Measurements from ENCODE around the gene GPATCH1. TPM values are rescaled to one million over a fixed set of nuclear protein-coding genes. Genes with fewer than 3 reads are reported as not detected.
A peak's percentile ranks its signal among the peaks of the same experiment; 100 is the strongest.
"Not testable (repeated sequence)": the region's sequence is repeated elsewhere in the genome, so short reads cannot be mapped to it uniquely, and the experiment has no call there.

The GPATCH1 gene
- polyA plus RNA-seq, 4 donors: 4.6 to 12.5 (median 9.1) TPM

- no peak for DNase-seq
- Histone ChIP-seq H3K4me1 (ENCODE audit: control insufficient read depth in 3 of 3, insufficient read depth in 2 of 3, low read depth in 1 of 3, low read length in 2 of 3) (no peaks in the 10 kb centered on the region), H3K4me3 (ENCODE audit: low read depth in 1 of 3, low read length in 3 of 3) (no peak overlapping the region), H3K27ac (ENCODE audit: low read depth in 1 of 3, low read length in 2 of 3) (no peak overlapping the region), H3K36me3 (ENCODE audit: control insufficient read depth in 3 of 3, insufficient read depth in 2 of 3, low read depth in 1 of 3, low read length in 3 of 3) (no peaks in the 10 kb centered on the region), H3K27me3 (ENCODE audit: control insufficient read depth in 3 of 3, insufficient read depth in 3 of 3, low read length in 3 of 3) (no peaks in the 10 kb centered on the region), H3K9me3 (ENCODE audit: control insufficient read depth in 2 of 2, insufficient read depth in 1 of 2, low read depth in 1 of 2, low read length in 1 of 2) (peaks cover 0 to 5% of the 10 kb centered on the region in 2 donors)
- FAIRE-seq: no peak
- WGBS, 3 donors: 89 to 91% (median 89%) methylated on average over 6 of the region's 6 CpGs
Observed at GRCh38 chr19:33163481-33163880, 82.5 kb downstream of the GPATCH1 start.

DNA sequence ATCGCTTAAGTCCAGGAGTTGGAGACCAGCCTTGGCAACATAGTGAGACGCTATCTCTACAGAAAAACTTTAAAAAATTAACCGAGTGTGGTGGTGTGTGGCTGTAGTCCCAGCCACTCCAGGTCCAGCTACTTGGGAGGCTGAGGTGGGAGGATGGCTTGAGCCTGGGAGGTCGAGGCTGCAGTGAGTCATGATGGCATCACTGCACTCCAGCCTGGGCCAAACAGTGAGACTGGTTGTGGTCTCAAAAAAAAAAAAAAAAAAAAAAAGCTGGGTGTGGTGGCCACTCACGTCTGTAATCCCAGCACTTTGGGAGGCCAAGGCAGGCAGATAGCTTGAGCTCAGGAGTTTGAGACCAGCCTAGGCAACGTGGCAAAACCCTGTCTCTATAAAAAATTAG lies 85.1 kb downstream of the GPATCH1 start:
- not testable (repeated sequence) for H3K36me3 ChIP-seq (ENCODE audit: control insufficient read depth in 3 of 3, insufficient read depth in 2 of 3, low read depth in 1 of 3, low read length in 3 of 3); H3K27ac ChIP-seq (ENCODE audit: low read depth in 1 of 3, low read length in 2 of 3); DNase-seq; H3K27me3 ChIP-seq (ENCODE audit: control insufficient read depth in 3 of 3, insufficient read depth in 3 of 3, low read length in 3 of 3); FAIRE-seq; H3K4me3 ChIP-seq (ENCODE audit: low read depth in 1 of 3, low read length in 3 of 3); H3K4me1 ChIP-seq (ENCODE audit: control insufficient read depth in 3 of 3, insufficient read depth in 2 of 3, low read depth in 1 of 3, low read length in 2 of 3); H3K9me3 ChIP-seq (ENCODE audit: control insufficient read depth in 2 of 2, insufficient read depth in 1 of 2, low read depth in 1 of 2, low read length in 1 of 2)
- whole genome bisulfite sequencing, 3 donors: 59 to 75% (median 69%) methylated on average over 6 of the region's 6 CpGs

- H3K36me3 ChIP-seq (ENCODE audit: control insufficient read depth in 3 of 3, insufficient read depth in 2 of 3, low read depth in 1 of 3, low read length in 3 of 3): no peaks in the 10 kb centered on the region
- no peak overlapping the region for H3K27ac ChIP-seq (ENCODE audit: low read depth in 1 of 3, low read length in 2 of 3)
- H3K4me1 ChIP-seq (ENCODE audit: control insufficient read depth in 3 of 3, insufficient read depth in 2 of 3, low read depth in 1 of 3, low read length in 2 of 3): no peaks in the 10 kb centered on the region
- FAIRE-seq (no peak), DNase-seq (no peak)
- no peak overlapping the region for H3K4me3 ChIP-seq (ENCODE audit: low read depth in 1 of 3, low read length in 3 of 3)
- H3K9me3 ChIP-seq (ENCODE audit: control insufficient read depth in 2 of 2, insufficient read depth in 1 of 2, low read depth in 1 of 2, low read length in 1 of 2): peaks cover 0 to 5% of the 10 kb centered on the region in 2 donors
- WGBS, 3 donors: 94 to 100% (median 100%) methylated on average over 1 of the region's 1 CpG
- no peaks in the 10 kb centered on the region for H3K27me3 ChIP-seq (ENCODE audit: control insufficient read depth in 3 of 3, insufficient read depth in 3 of 3, low read length in 3 of 3)
Observed at GRCh38 chr19:33167438-33167837, 86.5 kb downstream of the GPATCH1 start.

DNA sequence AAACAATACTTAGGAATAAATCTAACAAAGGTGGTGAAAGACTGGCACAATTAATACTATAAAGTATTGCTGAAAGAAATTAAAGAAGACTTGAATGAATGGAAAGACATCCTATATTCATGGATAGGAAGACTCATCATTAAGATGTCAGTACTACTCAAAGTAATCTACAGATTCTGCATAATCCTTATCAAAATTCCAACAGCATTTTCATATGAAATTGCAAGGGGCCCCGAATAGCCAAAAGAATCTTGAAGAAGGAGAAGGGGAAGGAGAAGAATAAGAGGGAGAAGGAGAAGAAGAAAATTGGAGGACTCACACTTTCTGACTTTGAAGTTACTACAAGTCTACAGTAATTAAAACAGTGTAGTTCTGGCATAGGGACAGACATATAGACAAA lies 87.5 kb downstream of the GPATCH1 start:
- DNase-seq (no peak), FAIRE-seq (no peak)
- Histone ChIP-seq H3K27me3 (ENCODE audit: control insufficient read depth in 3 of 3, insufficient read depth in 3 of 3, low read length in 3 of 3) (no peaks in the 10 kb centered on the region), H3K4me1 (ENCODE audit: control insufficient read depth in 3 of 3, insufficient read depth in 2 of 3, low read depth in 1 of 3, low read length in 2 of 3) (no peaks in the 10 kb centered on the region), H3K27ac (ENCODE audit: low read depth in 1 of 3, low read length in 2 of 3) (no peak overlapping the region), H3K36me3 (ENCODE audit: control insufficient read depth in 3 of 3, insufficient read depth in 2 of 3, low read depth in 1 of 3, low read length in 3 of 3) (no peaks in the 10 kb centered on the region), H3K9me3 (ENCODE audit: control insufficient read depth in 2 of 2, insufficient read depth in 1 of 2, low read depth in 1 of 2, low read length in 1 of 2) (peaks cover 0 to 5% of the 10 kb centered on the region in 2 donors), H3K4me3 (ENCODE audit: low read depth in 1 of 3, low read length in 3 of 3) (no peak overlapping the region)
- 95 to 96% (median 95%) methylated on average over 1 of the region's 1 CpG for WGBS, 3 donors

DNA sequence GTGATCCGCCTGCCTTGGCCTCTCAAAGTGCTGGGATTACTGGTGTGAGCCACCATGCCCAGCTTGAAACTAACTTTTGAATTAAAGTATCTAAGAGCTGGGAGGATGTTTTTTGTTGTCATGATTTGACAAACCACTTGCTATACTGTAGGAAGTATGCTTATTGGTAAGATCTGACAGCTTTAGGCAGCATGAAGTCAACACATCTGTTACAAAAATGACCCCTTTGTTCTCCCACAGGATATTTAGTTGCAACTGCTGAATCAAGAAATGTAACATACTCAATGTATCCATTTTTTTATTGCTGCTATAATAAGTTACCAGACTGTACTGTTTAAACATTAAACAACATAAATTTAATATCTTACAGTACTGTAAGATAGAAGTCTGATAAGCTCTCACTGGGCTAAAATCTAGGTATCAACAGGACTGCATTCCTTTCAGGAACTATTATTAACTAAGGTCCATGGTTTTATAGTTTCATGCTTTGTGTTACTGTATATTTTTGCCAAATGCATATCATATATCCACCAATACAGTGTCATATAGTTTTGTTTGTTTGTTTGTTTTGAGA lies 90.3 kb downstream of the GPATCH1 start:
- peak; percentile 49 for FAIRE-seq

GRCh38 chr19:33171916-33172359 lies 91.0 kb downstream of the GPATCH1 start:
- H3K36me3 ChIP-seq (ENCODE audit: control insufficient read depth in 3 of 3, insufficient read depth in 2 of 3, low read depth in 1 of 3, low read length in 3 of 3): no peaks in the 10 kb centered on the region
- WGBS, 3 donors: 64 to 78% (median 76%) methylated on average over 6 of the region's 6 CpGs
- FAIRE-seq (no peak), DNase-seq (no peak)
- no peak overlapping the region for H3K27ac ChIP-seq (ENCODE audit: low read depth in 1 of 3, low read length in 2 of 3)
- H3K27me3 ChIP-seq (ENCODE audit: control insufficient read depth in 3 of 3, insufficient read depth in 3 of 3, low read length in 3 of 3): no peaks in the 10 kb centered on the region
- H3K9me3 ChIP-seq (ENCODE audit: control insufficient read depth in 2 of 2, insufficient read depth in 1 of 2, low read depth in 1 of 2, low read length in 1 of 2): peaks cover 0 to 3% of the 10 kb centered on the region in 2 donors
- no peak overlapping the region for H3K4me3 ChIP-seq (ENCODE audit: low read depth in 1 of 3, low read length in 3 of 3)
- H3K4me1 ChIP-seq (ENCODE audit: control insufficient read depth in 3 of 3, insufficient read depth in 2 of 3, low read depth in 1 of 3, low read length in 2 of 3): peaks cover 2 to 9% (median 6%) of the 10 kb centered on the region in 3 donors

More for the DNA sequence above, 90.3 kb downstream of the GPATCH1 start:
- no peak overlapping the region for H3K27ac ChIP-seq (ENCODE audit: low read depth in 1 of 3, low read length in 2 of 3)
- peaks cover 2 to 9% (median 6%) of the 10 kb centered on the region in 3 donors for H3K4me1 ChIP-seq (ENCODE audit: control insufficient read depth in 3 of 3, insufficient read depth in 2 of 3, low read depth in 1 of 3, low read length in 2 of 3)
- no peaks in the 10 kb centered on the region for H3K27me3 ChIP-seq (ENCODE audit: control insufficient read depth in 3 of 3, insufficient read depth in 3 of 3, low read length in 3 of 3)
- H3K9me3 ChIP-seq (ENCODE audit: control insufficient read depth in 2 of 2, insufficient read depth in 1 of 2, low read depth in 1 of 2, low read length in 1 of 2): peaks cover 0 to 5% of the 10 kb centered on the region in 2 donors
- 52 to 75% (median 69%) methylated on average over 1 of the region's 1 CpG for WGBS, 3 donors
- no peak overlapping the region for H3K4me3 ChIP-seq (ENCODE audit: low read depth in 1 of 3, low read length in 3 of 3)
- DNase-seq: peak in 1 of 2 donors; percentile 28
- H3K36me3 ChIP-seq (ENCODE audit: control insufficient read depth in 3 of 3, insufficient read depth in 2 of 3, low read depth in 1 of 3, low read length in 3 of 3): no peaks in the 10 kb centered on the region

GRCh38 chr19:33174186-33174585 lies 93.2 kb downstream of the GPATCH1 start:
- WGBS, 3 donors: 73 to 94% (median 89%) methylated on average over 5 of the region's 5 CpGs
- DNase-seq (no peak), FAIRE-seq (no peak)
- no peaks in the 10 kb centered on the region for H3K9me3 ChIP-seq (ENCODE audit: control insufficient read depth in 2 of 2, insufficient read depth in 1 of 2, low read depth in 1 of 2, low read length in 1 of 2)
- peaks cover 2 to 16% (median 6%) of the 10 kb centered on the region in 3 donors for H3K4me1 ChIP-seq (ENCODE audit: control insufficient read depth in 3 of 3, insufficient read depth in 2 of 3, low read depth in 1 of 3, low read length in 2 of 3)
- no peak overlapping the region for H3K4me3 ChIP-seq (ENCODE audit: low read depth in 1 of 3, low read length in 3 of 3)
- no peaks in the 10 kb centered on the region for H3K27me3 ChIP-seq (ENCODE audit: control insufficient read depth in 3 of 3, insufficient read depth in 3 of 3, low read length in 3 of 3)
- no peaks in the 10 kb centered on the region for H3K36me3 ChIP-seq (ENCODE audit: control insufficient read depth in 3 of 3, insufficient read depth in 2 of 3, low read depth in 1 of 3, low read length in 3 of 3)
- no peak overlapping the region for H3K27ac ChIP-seq (ENCODE audit: low read depth in 1 of 3, low read length in 2 of 3)

- DNase-seq (no peak), FAIRE-seq (no peak)
- 91 to 94% (median 94%) methylated on average over 10 of the region's 10 CpGs for WGBS, 3 donors
- Histone ChIP-seq H3K36me3 (ENCODE audit: control insufficient read depth in 3 of 3, insufficient read depth in 2 of 3, low read depth in 1 of 3, low read length in 3 of 3) (no peaks in the 10 kb centered on the region), H3K4me1 (ENCODE audit: control insufficient read depth in 3 of 3, insufficient read depth in 2 of 3, low read depth in 1 of 3, low read length in 2 of 3) (peaks cover 2 to 16% (median 6%) of the 10 kb centered on the region in 3 donors), H3K4me3 (ENCODE audit: low read depth in 1 of 3, low read length in 3 of 3) (no peak overlapping the region), H3K9me3 (ENCODE audit: control insufficient read depth in 2 of 2, insufficient read depth in 1 of 2, low read depth in 1 of 2, low read length in 1 of 2) (no peaks in the 10 kb centered on the region), H3K27ac (ENCODE audit: low read depth in 1 of 3, low read length in 2 of 3) (no peak overlapping the region), H3K27me3 (ENCODE audit: control insufficient read depth in 3 of 3, insufficient read depth in 3 of 3, low read length in 3 of 3) (no peaks in the 10 kb centered on the region)
Observed at GRCh38 chr19:33175156-33175782, 94.3 kb downstream of the GPATCH1 start.

Data from small intestine (tissue), 7 donors.